Lower lobe of right lung (tissue), 2 donors: ENCODE results near the gene SPATS2. TPM values are rescaled to one million over a fixed set of nuclear protein-coding genes. Genes with fewer than 3 reads are reported as not detected.

Experiments
- ATAC-seq, 2 donors: fragments of 200-7000 bp; cut with Tn5 transposase; one replicate each; pipeline ENCODE4 v1.9.1; 2020 to 2022; ENCODE audit warnings: mild to moderate bottlenecking in 2 of 2, moderate library complexity in 2 of 2
- DNase-seq: peaks from one replicate; pipeline ENCODE4 v3.0.0-alpha.2; 2020
- H3K27ac ChIP-seq: fragments of 200-600 bp; one replicate; pipeline ENCODE4 v1.8.0; 2022
- H3K27me3 ChIP-seq: fragments of 200-600 bp; one replicate; pipeline ENCODE4 v1.8.0; 2022; ENCODE audit warnings: low read depth
- H3K36me3 ChIP-seq: fragments of 200-600 bp; one replicate; pipeline ENCODE4 v1.8.0; 2022; ENCODE audit warnings: mild to moderate bottlenecking
- H3K4me1 ChIP-seq: fragments of 200-600 bp; one replicate; pipeline ENCODE4 v1.8.0; 2022
- H3K4me3 ChIP-seq: fragments of 200-600 bp; one replicate; pipeline ENCODE4 v1.8.0; 2022; ENCODE audit warnings: mild to moderate bottlenecking
- H3K9me3 ChIP-seq: fragments of 200-600 bp; one replicate; pipeline ENCODE4 v1.8.0; 2022
- intact Hi-C: fragments of 100-400 bp; cut with DNase I; formaldehyde crosslinking; loops from one replicate; pipeline ENCODE4 v1.11.0; 2022
- total RNA-seq: library from RNA; stranded (reverse); fragmentation: NEBNext Ultra II Directional; extraction: Animal tissue kit (Norgen Biotek cat#: 25700); gene quantifications from one replicate; pipeline ENCODE4 v1.2.1, GENCODE V29; 2021
- TF ChIP-seq, protein P1 (sequence below): fragments of 200-600 bp; IDR thresholded peaks from one replicate; pipeline ENCODE4 v1.8.0; 2022; ENCODE audit warnings: antibody characterized with exemption, mild to moderate bottlenecking
- donor health status: DM: no; HTN: yes; CAD: no; lungs with severe emphysema.

The SPATS2 gene
- total RNA-seq, 1 donor from 2014 or later, result 17.3 TPM

DNA sequence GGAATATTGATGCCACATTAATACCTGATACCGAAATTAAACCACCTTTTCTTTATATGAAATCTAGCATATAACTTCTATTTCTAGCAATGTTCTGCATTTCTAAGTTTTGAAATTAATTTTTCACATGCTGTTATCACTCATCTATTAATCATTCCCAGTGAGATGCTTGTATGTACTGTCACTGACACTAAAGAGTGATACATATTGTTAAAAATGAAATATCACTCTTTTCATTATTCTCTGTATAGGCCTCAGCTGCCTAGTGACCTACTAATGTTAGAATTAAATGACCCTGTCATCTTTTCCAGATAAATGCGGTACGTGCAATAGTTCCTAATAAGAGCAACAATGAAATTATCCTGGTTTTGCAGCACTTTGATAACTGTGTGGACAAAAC is 121.9 kb downstream of the SPATS2 start:
- no peaks in the 10 kb centered on the region for H3K27me3 ChIP-seq
- H3K9me3 ChIP-seq, result no peaks in the 10 kb centered on the region
- H3K27ac ChIP-seq, result no peak overlapping the region
- TF ChIP-seq, protein P1, sequence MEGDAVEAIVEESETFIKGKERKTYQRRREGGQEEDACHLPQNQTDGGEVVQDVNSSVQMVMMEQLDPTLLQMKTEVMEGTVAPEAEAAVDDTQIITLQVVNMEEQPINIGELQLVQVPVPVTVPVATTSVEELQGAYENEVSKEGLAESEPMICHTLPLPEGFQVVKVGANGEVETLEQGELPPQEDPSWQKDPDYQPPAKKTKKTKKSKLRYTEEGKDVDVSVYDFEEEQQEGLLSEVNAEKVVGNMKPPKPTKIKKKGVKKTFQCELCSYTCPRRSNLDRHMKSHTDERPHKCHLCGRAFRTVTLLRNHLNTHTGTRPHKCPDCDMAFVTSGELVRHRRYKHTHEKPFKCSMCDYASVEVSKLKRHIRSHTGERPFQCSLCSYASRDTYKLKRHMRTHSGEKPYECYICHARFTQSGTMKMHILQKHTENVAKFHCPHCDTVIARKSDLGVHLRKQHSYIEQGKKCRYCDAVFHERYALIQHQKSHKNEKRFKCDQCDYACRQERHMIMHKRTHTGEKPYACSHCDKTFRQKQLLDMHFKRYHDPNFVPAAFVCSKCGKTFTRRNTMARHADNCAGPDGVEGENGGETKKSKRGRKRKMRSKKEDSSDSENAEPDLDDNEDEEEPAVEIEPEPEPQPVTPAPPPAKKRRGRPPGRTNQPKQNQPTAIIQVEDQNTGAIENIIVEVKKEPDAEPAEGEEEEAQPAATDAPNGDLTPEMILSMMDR, result no peak
- H3K36me3 ChIP-seq, result peaks cover 24% of the 10 kb centered on the region
- DNase-seq (no peak), ATAC-seq (no peak)
- no peaks in the 10 kb centered on the region for H3K4me1 ChIP-seq
- H3K4me3 ChIP-seq, result no peak overlapping the region
- intact Hi-C loops, result no loop called here

DNA sequence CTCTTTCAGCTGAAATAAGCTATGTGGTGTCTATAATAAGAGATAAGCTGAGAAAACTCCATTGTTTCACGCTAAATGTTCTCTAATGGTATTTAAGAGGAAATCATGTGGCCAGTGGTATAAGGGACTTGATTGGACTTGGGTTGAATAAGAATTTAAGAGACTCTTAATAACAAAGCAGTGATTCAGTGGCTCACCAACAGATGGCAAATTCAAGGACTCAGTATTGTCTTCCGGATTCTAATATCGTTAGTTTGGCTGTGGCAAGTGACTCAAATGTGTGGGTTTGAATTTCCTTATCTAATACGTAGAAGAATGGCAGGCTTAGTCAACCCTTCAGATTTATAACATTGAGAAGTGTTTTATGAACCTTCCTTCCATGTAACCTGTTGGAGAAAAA is 122.5 kb downstream of the SPATS2 start:
- Histone ChIP-seq H3K27me3 (no peaks in the 10 kb centered on the region), H3K36me3 (peaks cover 26% of the 10 kb centered on the region), H3K4me3 (no peak overlapping the region), H3K27ac (no peak overlapping the region), H3K9me3 (no peaks in the 10 kb centered on the region), H3K4me1 (no peaks in the 10 kb centered on the region)
- ATAC-seq (no peak), DNase-seq (no peak)
- TF ChIP-seq, protein P1, result no peak
- intact Hi-C loops, result no loop called here

DNA sequence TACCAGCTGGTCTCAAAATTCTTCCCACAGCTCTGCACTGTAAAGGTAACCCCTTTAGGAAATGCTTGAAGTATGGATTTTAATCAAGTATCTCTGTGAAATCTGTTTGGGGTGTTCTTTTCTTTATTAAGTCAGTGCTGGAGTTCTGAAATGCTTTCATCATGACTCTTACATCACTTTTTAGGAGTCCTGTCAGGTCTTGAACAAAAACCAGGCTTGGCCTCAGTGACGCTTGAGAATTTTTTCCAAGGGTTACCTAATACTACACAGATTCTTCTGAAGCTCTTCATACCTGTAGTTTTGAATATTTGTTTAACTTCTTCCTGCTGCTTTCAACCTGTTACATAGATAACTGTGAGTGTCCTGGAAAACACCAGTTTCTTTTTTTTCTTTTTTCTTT is 124.6 kb downstream of the SPATS2 start:
- TF ChIP-seq, protein P1, result no peak
- intact Hi-C loops, result no loop called here
- ATAC-seq, result no peak
- no peak overlapping the region for H3K4me3 ChIP-seq
- H3K9me3 ChIP-seq, result no peaks in the 10 kb centered on the region
- H3K27me3 ChIP-seq, result no peaks in the 10 kb centered on the region
- no peaks in the 10 kb centered on the region for H3K4me1 ChIP-seq
- DNase-seq, result no peak
- H3K36me3 ChIP-seq, result peaks cover 18% of the 10 kb centered on the region
- no peak overlapping the region for H3K27ac ChIP-seq

DNA sequence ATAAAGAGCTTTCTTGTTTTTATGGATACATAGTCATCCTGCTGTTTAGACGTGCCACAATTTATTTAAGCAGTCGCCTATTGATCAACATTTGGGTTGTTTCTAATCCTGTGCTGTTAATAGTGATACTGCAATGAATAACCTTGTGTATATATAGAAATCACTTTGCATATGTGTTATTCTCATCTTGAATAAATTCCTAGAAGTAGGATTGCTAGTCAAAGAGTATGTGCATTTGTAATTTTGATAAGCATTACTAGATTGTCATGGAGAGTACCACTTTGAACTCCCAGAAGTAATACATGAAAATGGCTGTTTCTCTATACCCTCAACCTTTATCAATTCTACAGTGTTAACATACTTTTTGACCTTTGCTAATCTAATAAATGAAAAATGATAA is 126.6 kb downstream of the SPATS2 start:
- H3K4me3 ChIP-seq, result no peak overlapping the region
- no peak overlapping the region for H3K27ac ChIP-seq
- TF ChIP-seq, protein P1, result no peak
- H3K36me3 ChIP-seq, result peaks cover 25% of the 10 kb centered on the region
- H3K4me1 ChIP-seq, result no peaks in the 10 kb centered on the region
- no peaks in the 10 kb centered on the region for H3K9me3 ChIP-seq
- intact Hi-C loops, result no loop called here
- DNase-seq (no peak), ATAC-seq (no peak)
- H3K27me3 ChIP-seq, result no peaks in the 10 kb centered on the region

DNA sequence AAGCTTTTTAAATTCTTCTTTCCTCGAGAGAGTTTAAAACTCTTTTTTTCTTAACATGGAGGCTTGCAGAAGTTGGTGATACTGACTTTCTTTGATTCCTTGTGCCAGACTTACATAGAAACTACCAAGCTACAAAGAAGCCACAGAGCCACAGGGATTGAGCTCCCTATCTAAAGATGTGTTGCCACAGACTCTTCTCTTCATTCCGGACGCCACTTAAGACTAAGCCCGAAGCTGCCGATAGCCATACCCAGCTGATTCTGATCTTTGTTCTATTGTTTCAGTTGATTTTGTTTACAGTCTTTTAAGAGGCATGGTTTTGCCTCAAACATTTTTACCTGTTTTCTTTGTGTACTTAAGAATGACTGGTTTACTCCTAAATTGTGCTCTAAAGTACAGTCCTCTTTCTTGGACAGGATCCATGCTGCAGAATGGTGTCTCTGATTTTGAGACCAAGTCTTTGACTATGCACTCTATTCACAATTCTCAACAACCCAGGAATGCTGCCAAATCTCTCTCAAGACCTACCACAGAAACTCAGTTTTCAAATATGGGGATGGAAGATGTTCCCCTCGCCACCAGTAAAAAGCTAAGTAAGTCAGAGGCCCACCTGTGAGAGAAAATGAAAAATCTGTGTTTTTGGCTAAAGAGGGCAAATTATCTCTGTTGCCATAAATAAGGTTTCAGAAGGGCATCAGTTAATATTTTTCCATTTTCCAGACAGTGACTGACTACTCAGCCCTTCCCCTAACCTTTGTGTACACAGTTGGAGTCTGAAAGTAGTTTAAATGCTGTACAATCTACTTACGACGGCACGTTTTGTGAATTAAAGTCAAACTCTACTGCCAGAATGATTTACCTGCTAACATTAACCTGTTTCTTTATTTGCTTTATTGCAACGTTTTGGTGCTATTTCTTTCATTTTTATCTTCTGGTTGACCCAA is 129.4 kb downstream of the SPATS2 start:
- TF ChIP-seq, protein P1, result no peak

More for the DNA sequence above, 129.4 kb downstream of the SPATS2 start:
- H3K27me3 ChIP-seq, result no peaks in the 10 kb centered on the region
- peaks cover 32% of the 10 kb centered on the region for H3K36me3 ChIP-seq
- no peaks in the 10 kb centered on the region for H3K9me3 ChIP-seq
- DNase-seq (no peak), ATAC-seq (no peak)
- H3K4me3 ChIP-seq, result no peak overlapping the region
- H3K4me1 ChIP-seq, result no peaks in the 10 kb centered on the region
- H3K27ac ChIP-seq, result no peak overlapping the region
- intact Hi-C loops, result no loop called here
